Measurements from ENCODE around the gene ITPK1. TPM values are rescaled to one million over a fixed set of nuclear protein-coding genes. Genes with fewer than 3 reads are reported as not detected.
"Not testable (repeated sequence)": the region's sequence is repeated elsewhere in the genome, so short reads cannot be mapped to it uniquely, and the experiment has no call there.

ITPK1 gene
- total RNA-seq, 2 experiments from 2014 or later = 78.5 to 83.5 TPM

GRCh38 chr14:93136009-93136408 lies 20.3 kb upstream of the ITPK1 start:
- no peaks in the 10 kb centered on the region for H3K9me3 Mint-ChIP-seq
- TF ChIP-seq, protein P1, sequence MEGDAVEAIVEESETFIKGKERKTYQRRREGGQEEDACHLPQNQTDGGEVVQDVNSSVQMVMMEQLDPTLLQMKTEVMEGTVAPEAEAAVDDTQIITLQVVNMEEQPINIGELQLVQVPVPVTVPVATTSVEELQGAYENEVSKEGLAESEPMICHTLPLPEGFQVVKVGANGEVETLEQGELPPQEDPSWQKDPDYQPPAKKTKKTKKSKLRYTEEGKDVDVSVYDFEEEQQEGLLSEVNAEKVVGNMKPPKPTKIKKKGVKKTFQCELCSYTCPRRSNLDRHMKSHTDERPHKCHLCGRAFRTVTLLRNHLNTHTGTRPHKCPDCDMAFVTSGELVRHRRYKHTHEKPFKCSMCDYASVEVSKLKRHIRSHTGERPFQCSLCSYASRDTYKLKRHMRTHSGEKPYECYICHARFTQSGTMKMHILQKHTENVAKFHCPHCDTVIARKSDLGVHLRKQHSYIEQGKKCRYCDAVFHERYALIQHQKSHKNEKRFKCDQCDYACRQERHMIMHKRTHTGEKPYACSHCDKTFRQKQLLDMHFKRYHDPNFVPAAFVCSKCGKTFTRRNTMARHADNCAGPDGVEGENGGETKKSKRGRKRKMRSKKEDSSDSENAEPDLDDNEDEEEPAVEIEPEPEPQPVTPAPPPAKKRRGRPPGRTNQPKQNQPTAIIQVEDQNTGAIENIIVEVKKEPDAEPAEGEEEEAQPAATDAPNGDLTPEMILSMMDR (IDR thresholded peaks at IDR 0.05) = no peak
- no peak overlapping the region for H3K4me3 Mint-ChIP-seq
- intact Hi-C loops (cut with micrococcal nuclease) = no loop called here
- no peak overlapping the region for H3K27ac Mint-ChIP-seq
- H3K27me3 Mint-ChIP-seq = no peaks in the 10 kb centered on the region
- POLR2A ChIA-PET = no interaction called here
- H3K4me1 Mint-ChIP-seq (ENCODE audit: low read depth) = peaks cover 4% of the 10 kb centered on the region
- no peaks in the 10 kb centered on the region for H3K36me3 Mint-ChIP-seq (ENCODE audit: low read depth)
- ATAC-seq = no peak
- CTCF ChIA-PET = interaction anchor here (1.1 to 10.3 kb wide), 2 partner anchors 19 to 25 kb away, joined by 3 to 180 read pairs; partner anchors contain the start of gene ITPK1
- DNase-seq = no peak

- no peaks in the 10 kb centered on the region for H3K9me3 Mint-ChIP-seq
- DNase-seq (no peak), ATAC-seq (no peak)
- H3K4me1 Mint-ChIP-seq (ENCODE audit: low read depth) = peaks cover 4% of the 10 kb centered on the region
- H3K4me3 Mint-ChIP-seq = no peak overlapping the region
- ChIA-PET CTCF (interaction anchor here (1.1 to 10.3 kb wide), 2 partner anchors 18 to 24 kb away, joined by 3 to 180 read pairs; partner anchors contain the start of gene ITPK1), POLR2A (no interaction called here)
- TF ChIP-seq, protein P1 (IDR thresholded peaks at IDR 0.05) = no peak
- intact Hi-C loops (cut with micrococcal nuclease) = no loop called here
- no peaks in the 10 kb centered on the region for H3K27me3 Mint-ChIP-seq
- H3K27ac Mint-ChIP-seq = no peak overlapping the region
- H3K36me3 Mint-ChIP-seq (ENCODE audit: low read depth) = no peaks in the 10 kb centered on the region
Measured at GRCh38 chr14:93135399-93135798, 19.7 kb upstream of the ITPK1 start.

DNA sequence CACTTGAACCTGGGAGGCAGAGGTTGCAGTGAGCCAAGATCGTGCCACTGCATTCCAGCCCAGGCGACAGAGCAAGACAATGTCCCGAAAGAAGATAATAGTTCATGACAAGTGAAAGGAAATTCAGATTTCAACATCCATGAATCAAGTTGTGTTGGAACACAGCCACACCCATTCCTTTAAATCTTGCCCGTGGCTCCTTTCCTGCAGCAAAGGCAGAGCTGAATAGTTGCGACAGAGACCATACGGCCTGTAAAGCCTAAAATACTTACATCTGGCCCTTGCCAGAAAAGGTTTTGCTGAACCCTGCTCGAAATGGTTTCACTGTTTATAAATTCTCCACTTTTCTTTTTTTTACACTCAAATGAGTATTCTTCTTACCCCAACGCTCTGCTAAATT lies 17.7 kb upstream of the ITPK1 start:
- TF ChIP-seq, protein P1 (IDR thresholded peaks at IDR 0.05) = no peak
- Mint-ChIP-seq H3K4me1 (ENCODE audit: low read depth) (no peaks in the 10 kb centered on the region), H3K9me3 (no peaks in the 10 kb centered on the region), H3K4me3 (no peak overlapping the region), H3K36me3 (ENCODE audit: low read depth) (no peaks in the 10 kb centered on the region), H3K27ac (no peak overlapping the region), H3K27me3 (no peaks in the 10 kb centered on the region)
- ChIA-PET POLR2A (interaction anchor here (1.4 kb wide), 1 partner anchor 20 kb away, joined by 3 read pairs; no protein-coding TSS in a partner anchor), CTCF (interaction anchor here (1.1 to 10.3 kb wide), 7 partner anchors 12 to 181 kb away, joined by 3 to 180 read pairs (median 10); partner anchors contain the start of gene ITPK1)
- intact Hi-C loops (cut with micrococcal nuclease) = no loop called here
- no peak for DNase-seq
- no peak for ATAC-seq

DNA sequence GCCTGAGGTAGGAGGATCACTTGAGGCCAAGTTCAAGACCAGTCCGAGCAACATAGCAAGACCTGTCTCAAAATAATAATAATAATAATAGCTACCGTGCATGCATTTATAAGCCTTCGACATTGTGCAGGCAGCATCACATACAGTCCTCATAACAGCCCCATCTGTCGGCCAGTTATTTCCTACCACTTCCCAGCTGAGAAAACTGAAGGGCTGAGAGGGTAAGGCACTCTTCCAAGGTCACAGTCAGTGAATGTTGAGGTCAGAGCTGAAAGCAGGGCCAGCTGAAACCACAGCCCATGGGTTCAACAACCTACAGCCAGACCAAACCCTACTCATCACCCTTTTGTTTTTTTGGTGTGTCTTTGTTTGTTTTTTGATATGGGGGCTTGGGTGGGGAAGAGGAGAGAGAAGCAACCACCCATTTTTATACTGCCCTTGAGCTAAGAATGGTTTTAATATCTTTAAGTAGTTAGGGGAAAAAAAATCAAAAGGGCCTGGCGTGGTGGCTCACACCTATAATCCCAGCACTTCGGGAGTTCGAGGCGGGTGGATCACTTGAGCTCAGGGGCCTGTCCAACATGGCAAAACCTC lies 16.8 kb upstream of the ITPK1 start:
- peak; percentile 57 for DNase-seq
- peak; percentile 56 for ATAC-seq
- H3K36me3 Mint-ChIP-seq (ENCODE audit: low read depth) = no peaks in the 10 kb centered on the region
- H3K27ac Mint-ChIP-seq = no peak overlapping the region
- no peaks in the 10 kb centered on the region for H3K27me3 Mint-ChIP-seq
- intact Hi-C loops (cut with micrococcal nuclease) = no loop called here
- TF ChIP-seq, protein P1 (IDR thresholded peaks at IDR 0.05) = peak; percentile 47
- CTCF ChIA-PET = interaction anchor here (0.6 to 10.3 kb wide), 25 partner anchors 9 to 205 kb away, joined by 3 to 180 read pairs (median 4); partner anchors contain the start of gene ITPK1
- H3K4me1 Mint-ChIP-seq (ENCODE audit: low read depth) = no peaks in the 10 kb centered on the region
- H3K4me3 Mint-ChIP-seq = no peak overlapping the region
- POLR2A ChIA-PET = interaction anchor here (1.0 to 1.4 kb wide), 2 partner anchors 16 to 19 kb away, joined by 3 to 4 read pairs; no protein-coding TSS in a partner anchor
- H3K9me3 Mint-ChIP-seq = no peaks in the 10 kb centered on the region

GRCh38 chr14:93131257-93131820 lies 15.6 kb upstream of the ITPK1 start:
- CTCF ChIA-PET = interaction anchor here (1.3 to 10.3 kb wide), 9 partner anchors 8 to 179 kb away, joined by 3 to 180 read pairs (median 9); partner anchors contain the start of gene ITPK1
- H3K4me1 Mint-ChIP-seq (ENCODE audit: low read depth); H3K36me3 Mint-ChIP-seq (ENCODE audit: low read depth); POLR2A ChIA-PET; intact Hi-C loops (cut with micrococcal nuclease); H3K27me3 Mint-ChIP-seq; H3K9me3 Mint-ChIP-seq; H3K4me3 Mint-ChIP-seq; ATAC-seq; H3K27ac Mint-ChIP-seq; DNase-seq: not testable (repeated sequence)
